ENCODE results near the gene ABCC10.
"Not testable (repeated sequence)": the region's sequence is repeated elsewhere in the genome, so short reads cannot be mapped to it uniquely, and the experiment has no call there.

ABCC10 gene

GRCh38 chr6:43427406-43428111 lies at the start of gene ABCC10:
ABCC10 (plus strand) TSS chr6:43427541; CDS start chr6:43427979, 438 bp downstream.
- H3K4me3 ChIP-seq (ENCODE audit: low read length), result peak within 1 kb of the TSS; percentile 69
- TF ChIP-seq ZNF274 (IDR thresholded peaks at IDR 0.05; ENCODE audit: low read depth, low read length), result no peak

- TF ChIP-seq ZNF274 (IDR thresholded peaks at IDR 0.05; ENCODE audit: low read depth, low read length), result no peak
- H3K4me3 ChIP-seq (ENCODE audit: low read length), result no peak overlapping the region; the same call in 1 of the 2 replicates
Observed at GRCh38 chr6:43377710-43378229, 49.6 kb upstream of the ABCC10 start.

GRCh38 chr6:43378631-43379030 lies 48.7 kb upstream of the ABCC10 start:
- no peak for TF ChIP-seq ZNF274 (IDR thresholded peaks at IDR 0.05; ENCODE audit: low read depth, low read length)
- no peak overlapping the region for H3K4me3 ChIP-seq (ENCODE audit: low read length)

- not testable (repeated sequence) for H3K4me3 ChIP-seq (ENCODE audit: low read length)
Observed at GRCh38 chr6:43380858-43381257, 46.5 kb upstream of the ABCC10 start.

- H3K4me3 ChIP-seq (ENCODE audit: low read length), result peak overlapping the region; percentile 32; the same call in 1 of the 2 replicates
- TF ChIP-seq ZNF274 (IDR thresholded peaks at IDR 0.05; ENCODE audit: low read depth, low read length), result no peak
Observed at GRCh38 chr6:43383021-43383667, 44.2 kb upstream of the ABCC10 start.

- TF ChIP-seq ZNF274 (IDR thresholded peaks at IDR 0.05; ENCODE audit: low read depth, low read length), result no peak
- H3K4me3 ChIP-seq (ENCODE audit: low read length), result no peak overlapping the region
Observed at GRCh38 chr6:43386492-43386891, 40.8 kb upstream of the ABCC10 start.

- TF ChIP-seq ZNF274 (IDR thresholded peaks at IDR 0.05; ENCODE audit: low read depth, low read length), result no peak
- no peak overlapping the region for H3K4me3 ChIP-seq (ENCODE audit: low read length)
Observed at GRCh38 chr6:43389730-43390295, 37.5 kb upstream of the ABCC10 start.

GRCh38 chr6:43390753-43391439 lies 36.4 kb upstream of the ABCC10 start:
- H3K4me3 ChIP-seq (ENCODE audit: low read length), result peak overlapping the region; percentile 58; the same call in 1 of the 2 replicates

GRCh38 chr6:43391440-43392031 lies 35.8 kb upstream of the ABCC10 start:
- H3K4me3 ChIP-seq (ENCODE audit: low read length), result peak overlapping the region; percentile 58; the same call in 1 of the 2 replicates
- no peak for TF ChIP-seq ZNF274 (IDR thresholded peaks at IDR 0.05; ENCODE audit: low read depth, low read length)

GRCh38 chr6:43393133-43393532 lies 34.2 kb upstream of the ABCC10 start:
- peak overlapping the region; percentile 58; the same call in 1 of the 2 replicates for H3K4me3 ChIP-seq (ENCODE audit: low read length)

- H3K4me3 ChIP-seq (ENCODE audit: low read length), result peak overlapping the region; percentile 58; the same call in 1 of the 2 replicates
- no peak for TF ChIP-seq ZNF274 (IDR thresholded peaks at IDR 0.05; ENCODE audit: low read depth, low read length)
Observed at GRCh38 chr6:43393602-43394001, 33.7 kb upstream of the ABCC10 start.

- TF ChIP-seq ZNF274 (IDR thresholded peaks at IDR 0.05; ENCODE audit: low read depth, low read length), result no peak
- no peak overlapping the region for H3K4me3 ChIP-seq (ENCODE audit: low read length)
Observed at GRCh38 chr6:43394982-43395381, 32.4 kb upstream of the ABCC10 start.

- H3K4me3 ChIP-seq (ENCODE audit: low read length), result no peak overlapping the region
- TF ChIP-seq ZNF274 (IDR thresholded peaks at IDR 0.05; ENCODE audit: low read depth, low read length), result no peak
Observed at GRCh38 chr6:43395776-43396175, 31.6 kb upstream of the ABCC10 start.

All from GM08714 (cell line).